Body of pancreas (tissue), 4 donors: ENCODE data around the gene PGPEP1.
"Not testable (repeated sequence)": the region's sequence is repeated elsewhere in the genome, so short reads cannot be mapped to it uniquely, and the experiment has no call there.

Experiments used
- CTCF ChIP-seq, 7 experiments: fragments of 450-650 bp in 4 of 7; fragments of 200-600 bp in 3 of 7; sonication (generic) in 3 of 7; IDR thresholded peaks; one replicate each; pipeline ENCODE4 v1.5.1; 2016 to 2019; ENCODE audit warnings: antibody characterized with exemption in 7 of 7
- POLR2A ChIP-seq, 3 donors: fragments of 450-650 bp; IDR thresholded peaks; one replicate each; pipeline ENCODE4 v1.6.1; 2016; ENCODE audit warnings: antibody characterized with exemption in 3 of 3, mild to moderate bottlenecking in 2 of 3

GRCh38 chr19:18383622-18384021, 43.2 kb downstream of the PGPEP1 start:
- not testable (repeated sequence) for TF ChIP-seq CTCF, POLR2A (IDR thresholded peaks at IDR 0.05)
